NT2/D1 (cell line): ENCODE results near the gene DPP6.

Experiments used
- DNase-seq: peaks from one replicate; pipeline ENCODE4 v3.0.0-alpha.2; 2011; ENCODE audit warnings: low read depth, low spot score
- H3K27me3 ChIP-seq: 2 replicates; pipeline ENCODE4 v1.6.0; 2011; ENCODE audit warnings: mild to moderate bottlenecking; ENCODE audit not compliant: insufficient read length, insufficient read depth
- H3K36me3 ChIP-seq: 2 replicates; pipeline ENCODE4 v1.6.1; 2011; ENCODE audit warnings: mild to moderate bottlenecking, low read length, mixed read lengths; ENCODE audit not compliant: insufficient read depth, insufficient read length
- H3K4me1 ChIP-seq: 2 replicates; pipeline ENCODE4 v1.5.1; 2011; ENCODE audit not compliant: insufficient read depth, insufficient read length
- H3K4me3 ChIP-seq: 2 replicates; pipeline ENCODE4 v1.5.1; 2011; ENCODE audit warnings: low read depth; ENCODE audit not compliant: insufficient read length
- H3K9ac ChIP-seq: 2 replicates; pipeline ENCODE4 v1.6.0; 2011; ENCODE audit warnings: low read depth; ENCODE audit not compliant: insufficient read length
- H3K9me3 ChIP-seq: 2 replicates; pipeline ENCODE4 v1.5.1; 2011; ENCODE audit warnings: mild to moderate bottlenecking, low read length; ENCODE audit not compliant: insufficient read depth
- SUZ12 ChIP-seq: IDR thresholded peaks from 2 replicates; pipeline ENCODE4 v1.6.1; 2011; ENCODE audit not compliant: insufficient read length, insufficient read depth; ENCODE audit errors: extremely low read depth
- YY1 ChIP-seq: IDR thresholded peaks from 2 replicates; pipeline ENCODE4 v1.6.1; 2011; ENCODE audit not compliant: insufficient read length, insufficient read depth
- ZNF274 ChIP-seq: IDR thresholded peaks from 2 replicates; pipeline ENCODE4 v1.6.1; 2011; ENCODE audit warnings: mild to moderate bottlenecking, low read depth, low read length

The DPP6 gene

GRCh38 chr7:154566877-154567276 lies 514.7 kb downstream of the DPP6 start:
- H3K9ac ChIP-seq: no peak overlapping the region
- H3K4me1 ChIP-seq: no peaks in the 10 kb centered on the region
- DNase-seq: no peak
- no peaks in the 10 kb centered on the region for H3K9me3 ChIP-seq
- TF ChIP-seq SUZ12: no peak
- TF ChIP-seq ZNF274: no peak
- no peak for TF ChIP-seq YY1
- H3K36me3 ChIP-seq: no peaks in the 10 kb centered on the region
- no peak overlapping the region for H3K4me3 ChIP-seq
- H3K27me3 ChIP-seq: no peaks in the 10 kb centered on the region

- Histone ChIP-seq H3K27me3 (no peaks in the 10 kb centered on the region), H3K36me3 (no peaks in the 10 kb centered on the region), H3K4me1 (no peaks in the 10 kb centered on the region), H3K9me3 (no peaks in the 10 kb centered on the region), H3K4me3 (no peak overlapping the region), H3K9ac (no peak overlapping the region)
- DNase-seq: peak; percentile 6
- TF ChIP-seq YY1 (no peak), SUZ12 (no peak), ZNF274 (no peak)
Measured at GRCh38 chr7:154568346-154568745, 516.1 kb downstream of the DPP6 start.

GRCh38 chr7:154569916-154570315 lies 517.7 kb downstream of the DPP6 start:
- H3K9ac ChIP-seq: no peak overlapping the region
- no peak overlapping the region for H3K4me3 ChIP-seq
- no peaks in the 10 kb centered on the region for H3K4me1 ChIP-seq
- TF ChIP-seq SUZ12: no peak
- no peaks in the 10 kb centered on the region for H3K27me3 ChIP-seq
- no peak for DNase-seq
- H3K36me3 ChIP-seq: no peaks in the 10 kb centered on the region
- H3K9me3 ChIP-seq: peaks cover 11% of the 10 kb centered on the region

- TF ChIP-seq ZNF274 (no peak), YY1 (no peak), SUZ12 (no peak)
- H3K4me1 ChIP-seq: no peaks in the 10 kb centered on the region
- H3K4me3 ChIP-seq: no peak overlapping the region
- peaks cover 12% of the 10 kb centered on the region for H3K9me3 ChIP-seq
- no peaks in the 10 kb centered on the region for H3K36me3 ChIP-seq
- no peak overlapping the region for H3K9ac ChIP-seq
- no peaks in the 10 kb centered on the region for H3K27me3 ChIP-seq
- no peak for DNase-seq
Measured at GRCh38 chr7:154571772-154572171, 519.6 kb downstream of the DPP6 start.

GRCh38 chr7:154574235-154574634 lies 522.0 kb downstream of the DPP6 start:
- Histone ChIP-seq H3K9me3 (peaks cover 12% of the 10 kb centered on the region), H3K4me1 (no peaks in the 10 kb centered on the region), H3K27me3 (no peaks in the 10 kb centered on the region), H3K9ac (no peak overlapping the region), H3K4me3 (no peak overlapping the region), H3K36me3 (no peaks in the 10 kb centered on the region)
- TF ChIP-seq SUZ12 (no peak), ZNF274 (no peak), YY1 (no peak)
- DNase-seq: no peak

GRCh38 chr7:154575497-154575896 lies 523.3 kb downstream of the DPP6 start:
- Histone ChIP-seq H3K9ac (no peak overlapping the region), H3K36me3 (no peaks in the 10 kb centered on the region)
- TF ChIP-seq ZNF274: no peak
- TF ChIP-seq YY1: no peak

GRCh38 chr7:154576604-154577003 lies 524.4 kb downstream of the DPP6 start:
- no peak for TF ChIP-seq SUZ12
- TF ChIP-seq ZNF274: no peak
- no peak for TF ChIP-seq YY1
- Histone ChIP-seq H3K27me3 (no peaks in the 10 kb centered on the region), H3K9me3 (peaks cover 12% of the 10 kb centered on the region), H3K4me1 (no peaks in the 10 kb centered on the region), H3K4me3 (no peak overlapping the region), H3K9ac (no peak overlapping the region), H3K36me3 (no peaks in the 10 kb centered on the region)
- no peak for DNase-seq

More at GRCh38 chr7:154575497-154575896, 523.3 kb downstream of the DPP6 start:
- Histone ChIP-seq H3K4me3 (no peak overlapping the region), H3K27me3 (no peaks in the 10 kb centered on the region), H3K4me1 (no peaks in the 10 kb centered on the region), H3K9me3 (peaks cover 12% of the 10 kb centered on the region)
- DNase-seq: no peak
